H1 (cell line): Measurements from ENCODE around the gene PKD1L1. TPM values are rescaled to one million over a fixed set of nuclear protein-coding genes. Genes with fewer than 3 reads are reported as not detected.

Source experiments
- CTCF ChIA-PET: fragments of 300-600 bp; sonication (Branson Sonifier 250); formaldehyde crosslinking; loops from one replicate; lab custom pipeline; 2021; ENCODE audit not compliant: partially characterized antibody; lab: Charles Lee
- POLR2A ChIA-PET: fragments of 300-600 bp; sonication (Branson Sonifier 250); formaldehyde crosslinking; loops from one replicate; lab custom pipeline; 2021; ENCODE audit warnings: inconsistent platforms; ENCODE audit not compliant: partially characterized antibody; lab: Charles Lee
- DNase-seq, 2 experiments: peaks; one replicate each; pipeline versions ENCODE4 v3.0.0 to v3.0.0-alpha.2; 2010 to 2022; ENCODE audit warnings: low spot score in 2 of 2, low read depth in 1 of 2, mixed read lengths in 1 of 2
- FAIRE-seq: peaks from 2 replicates; lab custom pipeline; 2011; peaks lifted over from hg19 to GRCh38; lab: Jason Lieb, UNC
- H2AFZ ChIP-seq: 2 replicates; pipeline ENCODE4 v1.8.1; 2012; ENCODE audit warnings: low read length, inconsistent platforms
- H2AK5ac ChIP-seq: 2 replicates; pipeline ENCODE4 v1.6.1; 2013; ENCODE audit warnings: low read depth, low read length
- H2BK120ac ChIP-seq: replicated peaks from 2 replicates; pipeline ENCODE3; 2013; ENCODE audit warnings: low read depth, low read length, inconsistent platforms
- H2BK12ac ChIP-seq: 2 replicates; pipeline ENCODE4 v1.6.1; 2013; ENCODE audit warnings: low read depth, low read length
- H2BK15ac ChIP-seq: 2 replicates; pipeline ENCODE4 v1.6.1; 2013; ENCODE audit warnings: low read length
- H2BK20ac ChIP-seq: 2 replicates; pipeline ENCODE4 v1.6.1; 2013; ENCODE audit warnings: low read length
- H2BK5ac ChIP-seq: 2 replicates; pipeline ENCODE4 v1.6.1; 2013; ENCODE audit warnings: low read depth, low read length
- H3K14ac ChIP-seq: 2 replicates; pipeline ENCODE4 v1.6.1; 2013; ENCODE audit warnings: inconsistent platforms; ENCODE audit not compliant: insufficient read length
- H3K18ac ChIP-seq: 2 replicates; pipeline ENCODE4 v1.6.1; 2013; ENCODE audit warnings: low read length; ENCODE audit errors: extremely low read depth
- H3K23ac ChIP-seq: 2 replicates; pipeline ENCODE4 v1.6.1; 2013; ENCODE audit warnings: inconsistent platforms; ENCODE audit not compliant: insufficient read length
- H3K23me2 ChIP-seq: 2 replicates; pipeline ENCODE4 v1.6.1; 2013; ENCODE audit warnings: low read depth, low read length
- H3K27ac ChIP-seq: 2 replicates; pipeline ENCODE4 v1.6.1; 2011; ENCODE audit warnings: low read depth, low read length, inconsistent platforms
- H3K27me3 ChIP-seq, 4 experiments: replicated peaks in 1 of 4; 1 replicate in 1 of 4; 2 replicates in 3 of 4; pipeline versions ENCODE4 v1.6.1 to v1.8.1; 2011 to 2013; ENCODE audit warnings: low read length in 3 of 4, mild to moderate bottlenecking in 3 of 4, inconsistent platforms in 2 of 4, mixed read lengths in 2 of 4, moderate library complexity in 1 of 4; ENCODE audit not compliant: control insufficient read depth in 3 of 4, insufficient read depth in 3 of 4; ENCODE audit errors: extremely low read depth in 1 of 4
- H3K36me3 ChIP-seq, 4 experiments: 2 replicates each; pipeline versions ENCODE4 v1.6.1 to v1.8.1; 2011 to 2013; ENCODE audit warnings: mild to moderate bottlenecking in 4 of 4, low read length in 3 of 4, moderate library complexity in 2 of 4, control low read depth in 1 of 4, inconsistent platforms in 1 of 4; ENCODE audit not compliant: insufficient read depth in 4 of 4, control insufficient read depth in 2 of 4
- H3K4ac ChIP-seq: replicated peaks from 2 replicates; pipeline ENCODE3; 2013; ENCODE audit warnings: low read length, low read depth, mixed read lengths, inconsistent platforms; ENCODE audit not compliant: insufficient read length
- H3K4me1 ChIP-seq, 4 experiments: replicated peaks in 1 of 4; 1 replicate in 1 of 4; 2 replicates in 3 of 4; pipeline versions ENCODE4 v1.6.1 to v1.8.1; 2011 to 2013; ENCODE audit warnings: low read length in 3 of 4, inconsistent platforms in 2 of 4, mixed read lengths in 1 of 4; ENCODE audit not compliant: insufficient read depth in 4 of 4, control insufficient read depth in 3 of 4
- H3K4me2 ChIP-seq, 2 experiments: 2 replicates each; pipeline versions ENCODE4 v1.6.1 to v1.8.1; 2011 to 2013; ENCODE audit warnings: low read depth in 2 of 2, low read length in 2 of 2, control low read depth in 1 of 2, inconsistent platforms in 1 of 2, mild to moderate bottlenecking in 1 of 2; ENCODE audit not compliant: insufficient read depth in 1 of 2
- H3K4me3 ChIP-seq, 4 experiments: fragments of 200-600, 300-600 bp in 1 of 4; sonication (generic), shearing (Covaris generic), sonication (Bioruptor Twin) in 1 of 4; 2 replicates each; pipeline versions ENCODE4 v1.5.1 to v1.8.1; 2011 to 2016; ENCODE audit warnings: low read length in 4 of 4, low read depth in 3 of 4, control low read depth in 2 of 4, inconsistent platforms in 2 of 4, mild to moderate bottlenecking in 2 of 4, mixed read lengths in 1 of 4, moderate library complexity in 1 of 4; ENCODE audit not compliant: insufficient read depth in 2 of 4; ENCODE audit errors: extremely low read depth in 1 of 4
- H3K56ac ChIP-seq: replicated peaks from 2 replicates; pipeline ENCODE3; 2013; ENCODE audit warnings: low read depth, mild to moderate bottlenecking, mixed read lengths, low read length, inconsistent platforms; ENCODE audit not compliant: insufficient read length
- H3K79me1 ChIP-seq: 2 replicates; pipeline ENCODE4 v1.6.1; 2013; ENCODE audit warnings: low read depth, low read length, control low read depth
- H3K79me2 ChIP-seq, 2 experiments: 2 replicates each; pipeline versions ENCODE4 v1.6.1 to v1.8.1; 2012 to 2013; ENCODE audit warnings: low read length in 2 of 2, mild to moderate bottlenecking in 2 of 2, inconsistent platforms in 1 of 2; ENCODE audit not compliant: insufficient read depth in 2 of 2, control insufficient read depth in 1 of 2
- H3K9ac ChIP-seq, 4 experiments: replicated peaks in 1 of 4; 1 replicate in 1 of 4; 2 replicates in 3 of 4; pipeline versions ENCODE4 v1.6.1 to v1.8.1; 2011 to 2013; ENCODE audit warnings: low read depth in 3 of 4, low read length in 3 of 4, control low read depth in 2 of 4, mild to moderate bottlenecking in 2 of 4, moderate library complexity in 2 of 4, inconsistent platforms in 1 of 4; ENCODE audit errors: extremely low read depth in 1 of 4
- H3K9me3 ChIP-seq, 2 experiments: 2 replicates each; pipeline versions ENCODE4 v1.6.1 to v1.8.1; 2012 to 2013; ENCODE audit warnings: mild to moderate bottlenecking in 2 of 2, moderate library complexity in 2 of 2, control low read depth in 1 of 2, inconsistent platforms in 1 of 2, low read depth in 1 of 2, low read length in 1 of 2, mixed read lengths in 1 of 2; ENCODE audit not compliant: insufficient read depth in 2 of 2
- H4K20me1 ChIP-seq, 2 experiments: replicated peaks in 1 of 2; 2 replicates each; pipeline versions ENCODE3 to v1.8.1; 2011 to 2013; ENCODE audit warnings: inconsistent platforms in 2 of 2, low read length in 2 of 2, mild to moderate bottlenecking in 1 of 2; ENCODE audit not compliant: insufficient read depth in 2 of 2, control insufficient read depth in 1 of 2
- H4K5ac ChIP-seq: 2 replicates; pipeline ENCODE4 v1.6.1; 2013; ENCODE audit warnings: low read length, low read depth, mixed read lengths, inconsistent platforms; ENCODE audit not compliant: insufficient read length
- H4K8ac ChIP-seq: 2 replicates; pipeline ENCODE4 v1.8.0; 2013; ENCODE audit warnings: mild to moderate bottlenecking, moderate library complexity, low read length, inconsistent platforms; ENCODE audit not compliant: insufficient read depth; ENCODE audit errors: extremely low read depth
- H4K91ac ChIP-seq: replicated peaks from 2 replicates; pipeline ENCODE3; 2013; ENCODE audit warnings: low read length, mixed read lengths, inconsistent platforms; ENCODE audit not compliant: insufficient read length
- KDM1A ChIP-seq: fragments of 200-600, 300-600 bp; sonication (generic); IDR thresholded peaks from 2 replicates; pipeline ENCODE4 v1.7.1; 2016; ENCODE audit warnings: mild to moderate bottlenecking, low read length, borderline replicate concordance
- RAD21 ChIP-seq, 2 experiments: IDR thresholded peaks in 1 of 2; conservative IDR thresholded peaks in 1 of 2; 2 replicates each; pipeline ENCODE4 v1.6.1; 2011; ENCODE audit warnings: low read depth in 2 of 2, low read length in 2 of 2, improper control_type of control experiment in 1 of 2, inconsistent platforms in 1 of 2, mild to moderate bottlenecking in 1 of 2, moderate library complexity in 1 of 2
- TEAD4 ChIP-seq: IDR thresholded peaks from 2 replicates; pipeline ENCODE4 v1.6.1; 2012; ENCODE audit warnings: low read depth, low read length, inconsistent platforms, mixed read lengths
- WGBS, 2 experiments: shearing (Covaris generic) in 1 of 2; methylation state at CpG; one replicate each; pipeline versions ENCODE4 v1.1.6 to v1.1.7; 2013 to 2015; ENCODE audit warnings: low lambda C conversion rate in 2 of 2, mixed read lengths in 2 of 2, inconsistent platforms in 1 of 2, low coverage in 1 of 2, missing lambda C conversion rate in 1 of 2; ENCODE audit not compliant: insufficient replicate concordance in 2 of 2, insufficient coverage in 1 of 2, insufficient read length in 1 of 2; ENCODE audit errors: extremely low coverage in 1 of 2, missing lambda C conversion rate in 1 of 2; 5-methylcytosine and 5-hydroxymethylcytosine counted together
- polyA plus RNA-seq, 7 experiments: library from polyadenylated mRNA; depleted of rRNA in 3 of 7; stranded (reverse) in 5 of 7; unstranded in 2 of 7; fragments of >200 nt in 5 of 7; fragments of 200-250 nt in 2 of 7; gene quantifications; 1 replicate in 5 of 7; 2 replicates in 1 of 7; 4 replicates in 1 of 7; pipeline versions ENCODE4 v1.2.1 to v1.2.3, GENCODE V29; 2011 to 2013; ENCODE audit warnings: missing spikeins in 2 of 7, mixed read lengths in 2 of 7
- total RNA-seq: library from RNA; stranded (reverse); fragmentation: NEBNext Ultra II Directional; extraction: Animal tissue kit (Norgen Biotek cat#: 25700); gene quantifications from 2 replicates; pipeline ENCODE4 v1.2.1, GENCODE V29; 2021
- TF ChIP-seq, protein P1 (sequence below), 3 experiments: IDR thresholded peaks; 1 replicate in 2 of 3; 2 replicates in 1 of 3; pipeline versions ENCODE4 v1.5.1 to v1.6.1; 2011; ENCODE audit warnings: low read length in 3 of 3, mild to moderate bottlenecking in 3 of 3, inconsistent platforms in 2 of 3, low read depth in 1 of 3, moderate library complexity in 1 of 3; ENCODE audit not compliant: insufficient read depth in 1 of 3; ENCODE audit errors: control extremely low read depth in 1 of 3

The PKD1L1 gene
- total and polyA plus RNA-seq, 2 of the 8 experiments (the other 6 are each of a cell fraction or from before 2014, with no cell fraction given), result 0.22 to 0.35 TPM

DNA sequence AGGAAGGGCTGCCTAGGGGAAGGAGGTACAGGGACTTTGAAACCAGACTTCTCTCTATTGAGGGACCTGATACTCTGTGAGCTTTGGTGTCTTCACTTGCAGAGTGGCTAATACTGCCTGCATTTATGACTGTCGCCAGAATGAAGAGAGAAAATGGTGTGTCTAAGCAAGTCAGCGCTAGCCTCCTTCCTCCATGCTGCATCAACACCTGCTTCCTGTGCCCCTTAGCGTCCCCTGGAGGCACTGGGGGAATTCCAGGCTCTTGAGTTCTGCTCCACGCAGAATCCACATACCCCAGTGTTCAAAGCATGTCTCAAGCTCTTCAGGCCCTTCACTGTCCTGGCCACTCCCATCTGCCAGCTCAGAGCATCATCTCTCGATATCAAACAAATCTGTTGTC is 140.5 kb downstream of the PKD1L1 start:
- Histone ChIP-seq H2BK12ac (no peak overlapping the region), H3K4me2 (no peak overlapping the region), H4K91ac (no peak overlapping the region), H2AFZ (peak overlapping the region; percentile 72; the same call in 1 of the 2 replicates), H3K4me3 (no peak overlapping the region), H3K23me2 (no peaks in the 10 kb centered on the region), H2BK20ac (no peak overlapping the region), H3K23ac (no peak overlapping the region), H2BK120ac (no peak overlapping the region), H3K36me3 (no peaks in the 10 kb centered on the region), H3K9me3 (no peaks in the 10 kb centered on the region), H3K79me2 (no peaks in the 10 kb centered on the region), H3K14ac (no peak overlapping the region), H3K27me3 (no peaks in the 10 kb centered on the region), H3K9ac (no peak overlapping the region), H4K20me1 (no peaks in the 10 kb centered on the region), H4K8ac (no peak overlapping the region; the same call in 1 of the 2 replicates), H3K27ac (no peak overlapping the region), H2BK15ac (no peak overlapping the region), H3K4ac (no peak overlapping the region), H4K5ac (no peak overlapping the region), H3K79me1 (no peaks in the 10 kb centered on the region), H3K56ac (no peak overlapping the region), H3K4me1 (no peaks in the 10 kb centered on the region), H2AK5ac (no peak overlapping the region), H2BK5ac (no peak overlapping the region), H3K18ac (no peak overlapping the region)
- TF ChIP-seq TEAD4, result peak; percentile 34; the same call in 1 of the 2 replicates
- TF ChIP-seq, protein P1, sequence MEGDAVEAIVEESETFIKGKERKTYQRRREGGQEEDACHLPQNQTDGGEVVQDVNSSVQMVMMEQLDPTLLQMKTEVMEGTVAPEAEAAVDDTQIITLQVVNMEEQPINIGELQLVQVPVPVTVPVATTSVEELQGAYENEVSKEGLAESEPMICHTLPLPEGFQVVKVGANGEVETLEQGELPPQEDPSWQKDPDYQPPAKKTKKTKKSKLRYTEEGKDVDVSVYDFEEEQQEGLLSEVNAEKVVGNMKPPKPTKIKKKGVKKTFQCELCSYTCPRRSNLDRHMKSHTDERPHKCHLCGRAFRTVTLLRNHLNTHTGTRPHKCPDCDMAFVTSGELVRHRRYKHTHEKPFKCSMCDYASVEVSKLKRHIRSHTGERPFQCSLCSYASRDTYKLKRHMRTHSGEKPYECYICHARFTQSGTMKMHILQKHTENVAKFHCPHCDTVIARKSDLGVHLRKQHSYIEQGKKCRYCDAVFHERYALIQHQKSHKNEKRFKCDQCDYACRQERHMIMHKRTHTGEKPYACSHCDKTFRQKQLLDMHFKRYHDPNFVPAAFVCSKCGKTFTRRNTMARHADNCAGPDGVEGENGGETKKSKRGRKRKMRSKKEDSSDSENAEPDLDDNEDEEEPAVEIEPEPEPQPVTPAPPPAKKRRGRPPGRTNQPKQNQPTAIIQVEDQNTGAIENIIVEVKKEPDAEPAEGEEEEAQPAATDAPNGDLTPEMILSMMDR (IDR thresholded peaks at IDR 0.05; ENCODE audit: control extremely low read depth in 1 of 3, insufficient read depth in 1 of 3, low read depth in 1 of 3, low read length in 3 of 3), result peak; percentile 42 to 69 (median 48); a peak in 3 of 4 replicates
- no peak for TF ChIP-seq KDM1A
- peak; percentile 55 to 57 for TF ChIP-seq RAD21 (IDR thresholded peaks at IDR 0.05 in 1 of 2, conservative IDR thresholded peaks at IDR 0.05 in 1 of 2; ENCODE audit: low read depth in 2 of 2, low read length in 2 of 2)
- FAIRE-seq (no peak), DNase-seq (no peak)
- 84% methylated on average over 5 of the region's 5 CpGs; no CpG with 5 or more reads in 1 of the 2 experiments for WGBS, 2 experiments
- POLR2A ChIA-PET, result no interaction called here
- CTCF ChIA-PET, result interaction anchor here (0.7 to 1.2 kb wide), 4 partner anchors 10 to 117 kb away, joined by 3 to 5 read pairs (median 4); no protein-coding TSS in a partner anchor
